Esophagus muscularis mucosa (tissue), 4 donors: ENCODE measurements around the gene RNH1.

ENCODE experiments used
- EP300 ChIP-seq: sonication (generic); formaldehyde crosslinking; IDR thresholded peaks from one replicate; pipeline ENCODE4 v1.6.1; 2017; ENCODE audit warnings: antibody characterized with exemption
- POLR2A ChIP-seq: fragments of 450-650 bp; IDR thresholded peaks from one replicate; pipeline ENCODE4 v1.6.1; 2017; ENCODE audit warnings: antibody characterized with exemption, moderate library complexity, mild to moderate bottlenecking, low read depth
- POLR2AphosphoS5 ChIP-seq, 2 donors: sonication (generic); formaldehyde crosslinking; IDR thresholded peaks; one replicate each; pipeline ENCODE4 v1.6.1; 2017; ENCODE audit warnings: antibody characterized with exemption in 2 of 2
- TF ChIP-seq, protein P1 (sequence below), 3 experiments: fragments of 200-600 bp in 2 of 3; fragments of 450-650 bp in 1 of 3; sonication (generic) in 2 of 3; IDR thresholded peaks; one replicate each; pipeline ENCODE4 v1.5.1; 2017 to 2019; ENCODE audit warnings: antibody characterized with exemption in 3 of 3, mild to moderate bottlenecking in 2 of 3, moderate library complexity in 1 of 3

DNA sequence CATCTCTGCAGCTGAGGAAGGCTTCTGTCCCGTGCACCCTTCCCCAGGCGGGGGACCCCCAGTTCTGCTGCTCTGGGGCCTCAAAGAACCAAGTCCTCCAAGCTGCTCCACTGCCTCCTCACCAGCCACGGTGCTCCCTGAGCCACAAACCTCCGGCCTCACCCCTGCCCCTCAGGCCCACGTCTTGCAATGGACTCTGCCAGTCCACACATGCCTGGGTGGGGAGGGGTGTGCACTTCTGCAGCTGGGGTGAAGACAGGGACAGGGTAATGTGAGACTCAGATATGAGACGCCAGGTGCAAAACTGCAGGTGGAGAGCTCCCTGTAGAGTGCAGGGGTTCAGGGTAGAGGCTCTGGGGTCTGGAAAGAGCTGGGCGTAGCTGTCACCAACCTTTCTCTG, 60.2 kb downstream of the RNH1 start:
- TF ChIP-seq, protein P1, sequence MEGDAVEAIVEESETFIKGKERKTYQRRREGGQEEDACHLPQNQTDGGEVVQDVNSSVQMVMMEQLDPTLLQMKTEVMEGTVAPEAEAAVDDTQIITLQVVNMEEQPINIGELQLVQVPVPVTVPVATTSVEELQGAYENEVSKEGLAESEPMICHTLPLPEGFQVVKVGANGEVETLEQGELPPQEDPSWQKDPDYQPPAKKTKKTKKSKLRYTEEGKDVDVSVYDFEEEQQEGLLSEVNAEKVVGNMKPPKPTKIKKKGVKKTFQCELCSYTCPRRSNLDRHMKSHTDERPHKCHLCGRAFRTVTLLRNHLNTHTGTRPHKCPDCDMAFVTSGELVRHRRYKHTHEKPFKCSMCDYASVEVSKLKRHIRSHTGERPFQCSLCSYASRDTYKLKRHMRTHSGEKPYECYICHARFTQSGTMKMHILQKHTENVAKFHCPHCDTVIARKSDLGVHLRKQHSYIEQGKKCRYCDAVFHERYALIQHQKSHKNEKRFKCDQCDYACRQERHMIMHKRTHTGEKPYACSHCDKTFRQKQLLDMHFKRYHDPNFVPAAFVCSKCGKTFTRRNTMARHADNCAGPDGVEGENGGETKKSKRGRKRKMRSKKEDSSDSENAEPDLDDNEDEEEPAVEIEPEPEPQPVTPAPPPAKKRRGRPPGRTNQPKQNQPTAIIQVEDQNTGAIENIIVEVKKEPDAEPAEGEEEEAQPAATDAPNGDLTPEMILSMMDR (IDR thresholded peaks at IDR 0.05): no peak
- TF ChIP-seq EP300 (no peak), POLR2A (no peak), POLR2AphosphoS5 (IDR thresholded peaks at IDR 0.05) (no peak)
